Measurements from ENCODE around the gene EHF.

GRCh38 chr11:34616830-34617504, 3.9 kb upstream of the EHF start:
- TF ChIP-seq, protein P1, sequence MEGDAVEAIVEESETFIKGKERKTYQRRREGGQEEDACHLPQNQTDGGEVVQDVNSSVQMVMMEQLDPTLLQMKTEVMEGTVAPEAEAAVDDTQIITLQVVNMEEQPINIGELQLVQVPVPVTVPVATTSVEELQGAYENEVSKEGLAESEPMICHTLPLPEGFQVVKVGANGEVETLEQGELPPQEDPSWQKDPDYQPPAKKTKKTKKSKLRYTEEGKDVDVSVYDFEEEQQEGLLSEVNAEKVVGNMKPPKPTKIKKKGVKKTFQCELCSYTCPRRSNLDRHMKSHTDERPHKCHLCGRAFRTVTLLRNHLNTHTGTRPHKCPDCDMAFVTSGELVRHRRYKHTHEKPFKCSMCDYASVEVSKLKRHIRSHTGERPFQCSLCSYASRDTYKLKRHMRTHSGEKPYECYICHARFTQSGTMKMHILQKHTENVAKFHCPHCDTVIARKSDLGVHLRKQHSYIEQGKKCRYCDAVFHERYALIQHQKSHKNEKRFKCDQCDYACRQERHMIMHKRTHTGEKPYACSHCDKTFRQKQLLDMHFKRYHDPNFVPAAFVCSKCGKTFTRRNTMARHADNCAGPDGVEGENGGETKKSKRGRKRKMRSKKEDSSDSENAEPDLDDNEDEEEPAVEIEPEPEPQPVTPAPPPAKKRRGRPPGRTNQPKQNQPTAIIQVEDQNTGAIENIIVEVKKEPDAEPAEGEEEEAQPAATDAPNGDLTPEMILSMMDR (IDR thresholded peaks at IDR 0.05): no peak
- TF ChIP-seq POLR2A (IDR thresholded peaks at IDR 0.05): no peak

Data from thyroid gland (tissue), 4 donors.